Neural cell (in vitro differentiated cells): Measurements from ENCODE around the gene SPON1. TPM values are rescaled to one million over a fixed set of nuclear protein-coding genes. Genes with fewer than 3 reads are reported as not detected.

Experiments
- H2AFZ ChIP-seq: fragments of 200-600, 300-800 bp; sonication (generic), shearing (Covaris generic); 2 replicates; pipeline ENCODE4 v1.6.0; 2014; ENCODE audit warnings: low read depth, mild to moderate bottlenecking, antibody characterized with exemption, low read length, moderate library complexity
- H3F3A ChIP-seq: fragments of 200-600 bp; shearing (Covaris generic); 2 replicates; pipeline ENCODE4 v1.6.1; 2016; ENCODE audit warnings: mild to moderate bottlenecking, moderate library complexity, mixed read lengths, antibody characterized with exemption, low read length; ENCODE audit not compliant: insufficient read depth, poor library complexity, severe bottlenecking
- H3K27ac ChIP-seq: fragments of 200-600, 300-800 bp; sonication (generic), shearing (Covaris generic); 2 replicates; pipeline ENCODE4 v1.5.1; 2014; ENCODE audit warnings: mild to moderate bottlenecking, low read length, moderate library complexity
- H3K27me3 ChIP-seq: fragments of 300-800, 200-600 bp; sonication (generic), shearing (Covaris generic); 2 replicates; pipeline ENCODE4 v1.6.0; 2014; ENCODE audit warnings: mild to moderate bottlenecking, low read depth, low read length, moderate library complexity; ENCODE audit not compliant: insufficient read depth
- H3K36me3 ChIP-seq: fragments of 300-800, 200-600 bp; sonication (generic), shearing (Covaris generic); 2 replicates; pipeline ENCODE4 v1.5.1; 2014; ENCODE audit warnings: mild to moderate bottlenecking, antibody characterized with exemption, low read length, moderate library complexity; ENCODE audit not compliant: insufficient read depth
- H3K4me2 ChIP-seq: fragments of 300-800, 200-600 bp; sonication (generic), shearing (Covaris generic); 2 replicates; pipeline ENCODE4 v1.6.0; 2014; ENCODE audit warnings: mild to moderate bottlenecking, low read length
- H3K4me3 ChIP-seq: fragments of 300-800, 200-600 bp; sonication (generic), shearing (Covaris generic); 2 replicates; pipeline ENCODE4 v1.5.1; 2014; ENCODE audit warnings: mild to moderate bottlenecking, low read length, moderate library complexity
- H3K79me2 ChIP-seq: fragments of 200-600 bp; shearing (Covaris generic); replicated peaks from 2 replicates; pipeline ENCODE4 v1.6.0; 2014; ENCODE audit warnings: mild to moderate bottlenecking, low read length, moderate library complexity; ENCODE audit not compliant: insufficient read depth
- H3K9ac ChIP-seq: fragments of 300-800, 200-600 bp; sonication (generic), shearing (Covaris generic); 2 replicates; pipeline ENCODE4 v1.6.1; 2016; ENCODE audit warnings: mild to moderate bottlenecking, low read length, mixed read lengths
- H3K9me2 ChIP-seq: fragments of 200-600 bp; shearing (Covaris generic); 2 replicates; pipeline ENCODE4 v1.6.1; 2016; ENCODE audit warnings: mild to moderate bottlenecking, low read length, mixed read lengths; ENCODE audit not compliant: insufficient read depth
- H3K9me3 ChIP-seq: fragments of 200-600, 300-800 bp; sonication (generic), shearing (Covaris generic); 2 replicates; pipeline ENCODE4 v1.6.1; 2016; ENCODE audit warnings: mild to moderate bottlenecking, mixed run types, low read length, moderate library complexity, mixed read lengths
- H4K20me1 ChIP-seq: fragments of 200-600 bp; shearing (Covaris generic); 2 replicates; pipeline ENCODE4 v1.6.1; 2016; ENCODE audit warnings: mild to moderate bottlenecking, mixed run types; ENCODE audit not compliant: insufficient read depth
- EP300 ChIP-seq: fragments of 450-650 bp; conservative IDR thresholded peaks from 2 replicates; pipeline ENCODE4 v1.6.1; 2014; ENCODE audit warnings: antibody characterized with exemption, mild to moderate bottlenecking, moderate library complexity; ENCODE audit not compliant: poor library complexity, severe bottlenecking
- EZH2 ChIP-seq: fragments of 200-600, 300-800 bp; shearing (Covaris generic), sonication (generic); IDR thresholded peaks from 2 replicates; pipeline ENCODE4 v1.6.1; 2014; ENCODE audit warnings: antibody characterized with exemption, low read length, borderline replicate concordance, mild to moderate bottlenecking; ENCODE audit not compliant: insufficient read depth, poor library complexity, severe bottlenecking
- MXI1 ChIP-seq: fragments of 450-650 bp; conservative IDR thresholded peaks from 2 replicates; pipeline ENCODE4 v1.6.1; 2014; ENCODE audit warnings: antibody characterized with exemption, mild to moderate bottlenecking; ENCODE audit not compliant: poor library complexity, severe bottlenecking
- POLR2AphosphoS5 ChIP-seq: IDR thresholded peaks from 2 replicates; pipeline ENCODE4 v1.6.1; 2012
- RAD21 ChIP-seq: fragments of 450-650 bp; conservative IDR thresholded peaks from 2 replicates; pipeline ENCODE4 v1.6.1; 2014; ENCODE audit warnings: antibody characterized with exemption, mild to moderate bottlenecking, moderate library complexity
- SMC3 ChIP-seq: fragments of 450-650 bp; conservative IDR thresholded peaks from 2 replicates; pipeline ENCODE4 v1.6.1; 2014; ENCODE audit warnings: antibody characterized with exemption, mild to moderate bottlenecking, moderate library complexity; ENCODE audit not compliant: poor library complexity
- TAF1 ChIP-seq: IDR thresholded peaks from 2 replicates; pipeline ENCODE4 v1.6.1; 2012; ENCODE audit warnings: low read depth
- polyA plus RNA-seq: library from polyadenylated mRNA; depleted of rRNA; stranded (reverse); fragments of >200 nt; gene quantifications from 2 replicates; pipeline ENCODE4 v1.2.3, GENCODE V29; 2014
- TF ChIP-seq, protein P1 (sequence below): IDR thresholded peaks from 2 replicates; pipeline ENCODE4 v1.6.1; 2012; ENCODE audit warnings: borderline replicate concordance
- TF ChIP-seq, protein P2 (sequence below): fragments of 450-650 bp; IDR thresholded peaks from 2 replicates; pipeline ENCODE4 v1.5.1; 2014; ENCODE audit warnings: antibody characterized with exemption, mild to moderate bottlenecking, moderate library complexity; ENCODE audit not compliant: poor library complexity, severe bottlenecking

Gene SPON1
- polyA plus RNA-seq, 1 donor from 2014 or later = 0.66 TPM

DNA sequence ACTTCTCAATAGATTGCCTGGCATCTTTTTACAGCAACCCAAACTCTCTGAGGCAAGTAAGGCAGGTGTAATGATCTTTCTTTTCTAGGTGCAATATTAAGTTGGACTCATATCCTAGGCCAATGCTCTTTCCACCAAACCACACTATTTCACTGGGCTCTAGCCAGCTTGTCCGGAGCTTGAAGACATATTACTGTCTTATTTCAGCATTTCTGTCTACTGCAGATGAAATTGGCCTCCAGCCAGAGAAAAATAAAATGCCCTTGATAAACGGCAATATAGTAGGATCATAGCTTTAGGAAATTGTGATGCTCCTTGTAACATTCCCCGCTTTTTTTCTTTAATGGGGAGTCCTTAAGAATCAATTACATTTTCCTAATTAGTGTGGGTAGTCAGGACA is 48.1 kb downstream of the SPON1 start (continued):
- no peak for TF ChIP-seq SMC3
- no peak for TF ChIP-seq MXI1
- no peak for TF ChIP-seq POLR2AphosphoS5

DNA sequence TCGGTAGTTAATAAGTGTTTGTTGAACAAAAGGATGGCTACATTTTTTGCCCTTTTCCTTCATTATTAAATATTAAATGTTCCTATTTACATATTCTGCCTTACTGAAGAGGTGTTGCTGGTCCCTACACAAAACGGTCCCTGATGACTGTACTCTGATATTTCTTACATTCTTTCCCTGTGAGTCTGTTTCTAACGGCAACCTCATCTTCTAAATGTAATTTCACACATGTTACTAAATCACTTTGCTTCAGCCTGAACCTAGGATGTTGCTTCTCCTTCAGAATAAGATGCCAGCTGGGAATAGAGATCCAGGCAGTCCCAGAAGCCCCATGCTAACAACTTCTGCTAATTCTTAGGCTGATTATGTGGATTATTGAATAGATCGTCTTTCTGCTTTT is 50.3 kb downstream of the SPON1 start:
- H3K79me2 ChIP-seq = no peaks in the 10 kb centered on the region
- H2AFZ ChIP-seq = no peak overlapping the region
- TF ChIP-seq EZH2 (no peak), EP300 (no peak), POLR2AphosphoS5 (no peak), MXI1 (no peak), TAF1 (no peak), RAD21 (no peak), SMC3 (no peak)
- TF ChIP-seq, protein P1, sequence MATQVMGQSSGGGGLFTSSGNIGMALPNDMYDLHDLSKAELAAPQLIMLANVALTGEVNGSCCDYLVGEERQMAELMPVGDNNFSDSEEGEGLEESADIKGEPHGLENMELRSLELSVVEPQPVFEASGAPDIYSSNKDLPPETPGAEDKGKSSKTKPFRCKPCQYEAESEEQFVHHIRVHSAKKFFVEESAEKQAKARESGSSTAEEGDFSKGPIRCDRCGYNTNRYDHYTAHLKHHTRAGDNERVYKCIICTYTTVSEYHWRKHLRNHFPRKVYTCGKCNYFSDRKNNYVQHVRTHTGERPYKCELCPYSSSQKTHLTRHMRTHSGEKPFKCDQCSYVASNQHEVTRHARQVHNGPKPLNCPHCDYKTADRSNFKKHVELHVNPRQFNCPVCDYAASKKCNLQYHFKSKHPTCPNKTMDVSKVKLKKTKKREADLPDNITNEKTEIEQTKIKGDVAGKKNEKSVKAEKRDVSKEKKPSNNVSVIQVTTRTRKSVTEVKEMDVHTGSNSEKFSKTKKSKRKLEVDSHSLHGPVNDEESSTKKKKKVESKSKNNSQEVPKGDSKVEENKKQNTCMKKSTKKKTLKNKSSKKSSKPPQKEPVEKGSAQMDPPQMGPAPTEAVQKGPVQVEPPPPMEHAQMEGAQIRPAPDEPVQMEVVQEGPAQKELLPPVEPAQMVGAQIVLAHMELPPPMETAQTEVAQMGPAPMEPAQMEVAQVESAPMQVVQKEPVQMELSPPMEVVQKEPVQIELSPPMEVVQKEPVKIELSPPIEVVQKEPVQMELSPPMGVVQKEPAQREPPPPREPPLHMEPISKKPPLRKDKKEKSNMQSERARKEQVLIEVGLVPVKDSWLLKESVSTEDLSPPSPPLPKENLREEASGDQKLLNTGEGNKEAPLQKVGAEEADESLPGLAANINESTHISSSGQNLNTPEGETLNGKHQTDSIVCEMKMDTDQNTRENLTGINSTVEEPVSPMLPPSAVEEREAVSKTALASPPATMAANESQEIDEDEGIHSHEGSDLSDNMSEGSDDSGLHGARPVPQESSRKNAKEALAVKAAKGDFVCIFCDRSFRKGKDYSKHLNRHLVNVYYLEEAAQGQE = no peak
- TF ChIP-seq, protein P2, sequence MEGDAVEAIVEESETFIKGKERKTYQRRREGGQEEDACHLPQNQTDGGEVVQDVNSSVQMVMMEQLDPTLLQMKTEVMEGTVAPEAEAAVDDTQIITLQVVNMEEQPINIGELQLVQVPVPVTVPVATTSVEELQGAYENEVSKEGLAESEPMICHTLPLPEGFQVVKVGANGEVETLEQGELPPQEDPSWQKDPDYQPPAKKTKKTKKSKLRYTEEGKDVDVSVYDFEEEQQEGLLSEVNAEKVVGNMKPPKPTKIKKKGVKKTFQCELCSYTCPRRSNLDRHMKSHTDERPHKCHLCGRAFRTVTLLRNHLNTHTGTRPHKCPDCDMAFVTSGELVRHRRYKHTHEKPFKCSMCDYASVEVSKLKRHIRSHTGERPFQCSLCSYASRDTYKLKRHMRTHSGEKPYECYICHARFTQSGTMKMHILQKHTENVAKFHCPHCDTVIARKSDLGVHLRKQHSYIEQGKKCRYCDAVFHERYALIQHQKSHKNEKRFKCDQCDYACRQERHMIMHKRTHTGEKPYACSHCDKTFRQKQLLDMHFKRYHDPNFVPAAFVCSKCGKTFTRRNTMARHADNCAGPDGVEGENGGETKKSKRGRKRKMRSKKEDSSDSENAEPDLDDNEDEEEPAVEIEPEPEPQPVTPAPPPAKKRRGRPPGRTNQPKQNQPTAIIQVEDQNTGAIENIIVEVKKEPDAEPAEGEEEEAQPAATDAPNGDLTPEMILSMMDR = no peak

DNA sequence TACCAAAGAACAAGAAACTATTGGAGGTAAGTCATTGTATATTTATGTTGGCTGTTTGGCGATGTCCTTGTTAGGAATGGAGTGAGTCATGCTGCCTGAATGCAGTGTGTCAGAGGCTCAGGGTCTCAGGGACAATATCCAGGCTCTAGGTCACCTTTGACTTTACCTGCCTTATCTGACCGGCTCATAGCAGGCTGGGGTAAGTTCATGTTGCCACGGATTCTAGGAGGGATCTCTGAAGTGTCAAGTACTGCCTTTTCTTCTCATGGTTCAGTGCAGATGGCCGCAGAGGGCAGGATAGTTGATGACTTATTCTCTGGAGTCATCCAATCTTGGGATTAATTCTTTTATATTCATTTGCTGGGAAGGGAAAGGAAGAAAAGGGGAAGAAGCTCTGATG is 53.2 kb downstream of the SPON1 start:
- Histone ChIP-seq H3K36me3 (no peaks in the 10 kb centered on the region), H3K9me3 (no peaks in the 10 kb centered on the region), H4K20me1 (no peaks in the 10 kb centered on the region), H3K27me3 (no peaks in the 10 kb centered on the region), H2AFZ (no peak overlapping the region), H3K9ac (no peak overlapping the region), H3K4me2 (no peak overlapping the region), H3K27ac (no peak overlapping the region), H3K9me2 (no peaks in the 10 kb centered on the region), H3K4me3 (no peak overlapping the region), H3F3A (no peaks in the 10 kb centered on the region), H3K79me2 (no peaks in the 10 kb centered on the region)
- TF ChIP-seq MXI1 = no peak
- TF ChIP-seq SMC3 = no peak
- TF ChIP-seq, protein P2 = no peak
- TF ChIP-seq EP300 = no peak
- no peak for TF ChIP-seq TAF1
- no peak for TF ChIP-seq EZH2
- no peak for TF ChIP-seq RAD21
- TF ChIP-seq, protein P1 = no peak
- TF ChIP-seq POLR2AphosphoS5 = no peak

More for the DNA sequence above, 50.3 kb downstream of the SPON1 start:
- Histone ChIP-seq H4K20me1 (no peaks in the 10 kb centered on the region), H3K9me2 (no peaks in the 10 kb centered on the region), H3K27ac (no peak overlapping the region), H3K4me2 (no peak overlapping the region), H3F3A (no peaks in the 10 kb centered on the region), H3K36me3 (no peaks in the 10 kb centered on the region), H3K9me3 (no peaks in the 10 kb centered on the region), H3K27me3 (no peaks in the 10 kb centered on the region), H3K4me3 (no peak overlapping the region), H3K9ac (no peak overlapping the region)
